H1 (cell line): ENCODE data around the gene GNB5. TPM values are rescaled to one million over a fixed set of nuclear protein-coding genes. Genes with fewer than 3 reads are reported as not detected.

ENCODE experiments used
- ASH2L ChIP-seq: fragments of 200-600, 300-600 bp; sonication (generic); IDR thresholded peaks from one replicate; pipeline ENCODE4 v1.7.1; 2017; ENCODE audit warnings: low read length
- BACH1 ChIP-seq: IDR thresholded peaks from 2 replicates; pipeline ENCODE4 v1.6.1; 2012; ENCODE audit warnings: low read length, improper control_type of control experiment
- CHD7 ChIP-seq: fragments of 300-600 bp; sonication (generic); IDR thresholded peaks from 2 replicates; pipeline ENCODE4 v1.7.1; 2012; ENCODE audit warnings: low read length, moderate library complexity, mild to moderate bottlenecking, inconsistent platforms; ENCODE audit not compliant: insufficient replicate concordance
- EZH2 ChIP-seq: fragments of 200-600 bp; sonication (generic); IDR thresholded peaks from 2 replicates; pipeline ENCODE4 v1.7.1; 2012; ENCODE audit warnings: low read depth, mild to moderate bottlenecking, moderate library complexity, low read length, inconsistent platforms; ENCODE audit not compliant: severe bottlenecking
- KDM5A ChIP-seq: fragments of 200-600 bp; IDR thresholded peaks from 2 replicates; pipeline ENCODE4 v1.7.1; 2012; ENCODE audit warnings: mild to moderate bottlenecking, low read length, inconsistent platforms, mixed read lengths
- POLR2A ChIP-seq, 2 experiments: IDR thresholded peaks; 1 replicate in 1 of 2; 2 replicates in 1 of 2; pipeline ENCODE4 v1.6.1; 2011; ENCODE audit warnings: low read depth in 2 of 2, low read length in 2 of 2, mild to moderate bottlenecking in 2 of 2; ENCODE audit errors: control extremely low read depth in 1 of 2
- TAF1 ChIP-seq: IDR thresholded peaks from 2 replicates; pipeline ENCODE4 v1.6.1; 2011; ENCODE audit warnings: mild to moderate bottlenecking, low read depth, low read length
- polyA plus RNA-seq, 7 experiments: library from polyadenylated mRNA; depleted of rRNA in 3 of 7; stranded (reverse) in 5 of 7; unstranded in 2 of 7; fragments of >200 nt in 5 of 7; fragments of 200-250 nt in 2 of 7; gene quantifications; 1 replicate in 5 of 7; 2 replicates in 1 of 7; 4 replicates in 1 of 7; pipeline versions ENCODE4 v1.2.1 to v1.2.3, GENCODE V29; 2011 to 2013; ENCODE audit warnings: missing spikeins in 2 of 7, mixed read lengths in 2 of 7
- total RNA-seq: library from RNA; stranded (reverse); fragmentation: NEBNext Ultra II Directional; extraction: Animal tissue kit (Norgen Biotek cat#: 25700); gene quantifications from 2 replicates; pipeline ENCODE4 v1.2.1, GENCODE V29; 2021

Gene GNB5
- total and polyA plus RNA-seq, 2 of the 8 experiments (the other 6 are each of a cell fraction or from before 2014, with no cell fraction given): 21.7 to 42.5 TPM

GRCh38 chr15:52154896-52155865 lies 36.0 kb downstream of the GNB5 start (continued):
- TF ChIP-seq CHD7 (no peak), KDM5A (no peak), BACH1 (no peak), TAF1 (no peak), EZH2 (no peak), POLR2A (IDR thresholded peaks at IDR 0.05; ENCODE audit: control extremely low read depth in 1 of 2, low read depth in 2 of 2, low read length in 2 of 2) (no peak), ASH2L (no peak)
